NK-92 treated with Interleukin-12 subunit alpha and Interleukin-12 subunit beta, amount 100 ng/mL, for 24 hours (cell line): ENCODE data around the gene POLD2.
A peak's percentile ranks its signal among the peaks of the same experiment; 100 is the strongest.
"Not testable (repeated sequence)": the region's sequence is repeated elsewhere in the genome, so short reads cannot be mapped to it uniquely, and the experiment has no call there.

ENCODE experiments used
- DNase-seq: peaks from one replicate; lab custom pipeline; 2025; lab: John Stamatoyannopoulos, UW

POLD2 gene

GRCh38 chr7:44123190-44124003 is at the start of gene POLD2:
Gene POLD2, minus strand, starts transcription at chr7:44123548. Its CDS starts 1,495 bp downstream, at chr7:44122053.
- peak; percentile 91 for DNase-seq

GRCh38 chr7:44172803-44173424 is 49.6 kb upstream of the POLD2 start:
- DNase-seq: no peak

GRCh38 chr7:44172352-44172751 is 49.0 kb upstream of the POLD2 start:
- DNase-seq: no peak

GRCh38 chr7:44171901-44172300 is 48.6 kb upstream of the POLD2 start:
- not testable (repeated sequence) for DNase-seq

- no peak for DNase-seq
These were observed 44.6 kb upstream of the POLD2 start for GRCh38 chr7:44167920-44168319.

- DNase-seq: no peak
These were observed 40.2 kb upstream of the POLD2 start for GRCh38 chr7:44163591-44163990.

GRCh38 chr7:44162785-44163395 is 39.5 kb upstream of the POLD2 start:
- DNase-seq: no peak

GRCh38 chr7:44162179-44162578 is 38.8 kb upstream of the POLD2 start:
- no peak for DNase-seq

- no peak for DNase-seq
These were observed 38.0 kb upstream of the POLD2 start for GRCh38 chr7:44161371-44161770.

GRCh38 chr7:44159824-44160630 is 36.7 kb upstream of the POLD2 start:
- no peak for DNase-seq

- no peak for DNase-seq
These were observed 35.7 kb upstream of the POLD2 start for GRCh38 chr7:44158873-44159631.

- no peak for DNase-seq
These were observed 34.9 kb upstream of the POLD2 start for GRCh38 chr7:44158096-44158872.

- DNase-seq: no peak
These were observed 34.0 kb upstream of the POLD2 start for GRCh38 chr7:44157116-44158080.

GRCh38 chr7:44156453-44157010 is 33.2 kb upstream of the POLD2 start:
- DNase-seq: no peak

- DNase-seq: no peak
These were observed 32.1 kb upstream of the POLD2 start for GRCh38 chr7:44155191-44156185.

GRCh38 chr7:44154703-44155102 is 31.4 kb upstream of the POLD2 start:
- no peak for DNase-seq

- DNase-seq: no peak
These were observed 30.6 kb upstream of the POLD2 start for GRCh38 chr7:44153948-44154335.
